Effector CD4-positive, alpha-beta T cell (primary cell): Measurements from ENCODE around the gene SERAC1.

Experiments
- DNase-seq: peaks from one replicate; pipeline ENCODE4 v3.0.0-alpha.2; 2020

The SERAC1 gene

DNA sequence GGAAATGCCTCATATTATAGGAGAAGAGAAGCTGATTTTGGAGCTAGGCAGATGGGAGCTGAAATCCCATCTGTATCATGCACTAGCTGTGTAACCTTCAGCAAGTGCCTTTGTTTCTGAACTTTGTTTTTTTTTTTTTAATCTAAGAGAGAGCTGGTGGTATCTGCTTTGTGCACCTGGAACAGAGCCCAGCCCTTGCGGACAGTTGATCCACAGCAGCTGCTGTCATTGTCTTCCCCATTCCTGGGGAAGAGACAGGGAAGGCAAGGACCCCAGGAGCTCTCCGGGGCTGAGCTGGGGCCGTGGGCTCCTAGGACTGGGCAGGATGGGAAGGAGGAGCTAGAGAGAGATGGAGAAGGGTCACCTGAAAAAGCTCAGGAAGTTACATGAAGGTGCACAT is 94.3 kb downstream of the SERAC1 start:
- DNase-seq: no peak

DNA sequence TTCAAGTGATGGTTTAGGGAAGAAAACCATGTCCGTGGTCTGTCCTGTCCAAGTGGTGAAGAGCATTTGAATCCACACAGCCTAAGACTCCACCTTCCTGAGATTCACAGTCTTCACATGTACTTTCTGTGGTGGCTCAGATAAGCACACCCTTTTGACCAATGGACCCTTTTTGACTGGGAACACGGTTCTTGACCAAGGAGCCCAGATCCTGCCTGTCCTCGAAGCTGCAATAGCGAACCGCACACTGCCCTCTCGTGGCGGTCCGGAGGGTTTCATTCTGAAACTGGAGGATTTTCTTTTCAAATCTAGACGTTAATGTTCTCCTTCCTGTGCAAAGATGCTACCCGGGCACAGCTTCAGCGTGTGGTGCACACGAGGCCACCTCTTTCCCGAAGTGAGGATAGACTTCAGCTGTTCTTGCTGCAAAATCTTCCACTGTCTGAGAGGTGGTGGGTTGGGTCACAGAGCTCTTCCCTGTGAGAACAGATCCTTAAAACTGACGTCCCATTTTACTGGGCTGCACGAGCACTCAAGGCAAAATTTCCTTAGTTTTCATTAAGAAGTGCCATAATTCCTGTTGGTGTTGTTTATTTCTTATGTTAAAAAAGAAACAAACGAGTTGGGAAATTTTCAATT is 95.9 kb downstream of the SERAC1 start:
- DNase-seq: peak; percentile 40

DNA sequence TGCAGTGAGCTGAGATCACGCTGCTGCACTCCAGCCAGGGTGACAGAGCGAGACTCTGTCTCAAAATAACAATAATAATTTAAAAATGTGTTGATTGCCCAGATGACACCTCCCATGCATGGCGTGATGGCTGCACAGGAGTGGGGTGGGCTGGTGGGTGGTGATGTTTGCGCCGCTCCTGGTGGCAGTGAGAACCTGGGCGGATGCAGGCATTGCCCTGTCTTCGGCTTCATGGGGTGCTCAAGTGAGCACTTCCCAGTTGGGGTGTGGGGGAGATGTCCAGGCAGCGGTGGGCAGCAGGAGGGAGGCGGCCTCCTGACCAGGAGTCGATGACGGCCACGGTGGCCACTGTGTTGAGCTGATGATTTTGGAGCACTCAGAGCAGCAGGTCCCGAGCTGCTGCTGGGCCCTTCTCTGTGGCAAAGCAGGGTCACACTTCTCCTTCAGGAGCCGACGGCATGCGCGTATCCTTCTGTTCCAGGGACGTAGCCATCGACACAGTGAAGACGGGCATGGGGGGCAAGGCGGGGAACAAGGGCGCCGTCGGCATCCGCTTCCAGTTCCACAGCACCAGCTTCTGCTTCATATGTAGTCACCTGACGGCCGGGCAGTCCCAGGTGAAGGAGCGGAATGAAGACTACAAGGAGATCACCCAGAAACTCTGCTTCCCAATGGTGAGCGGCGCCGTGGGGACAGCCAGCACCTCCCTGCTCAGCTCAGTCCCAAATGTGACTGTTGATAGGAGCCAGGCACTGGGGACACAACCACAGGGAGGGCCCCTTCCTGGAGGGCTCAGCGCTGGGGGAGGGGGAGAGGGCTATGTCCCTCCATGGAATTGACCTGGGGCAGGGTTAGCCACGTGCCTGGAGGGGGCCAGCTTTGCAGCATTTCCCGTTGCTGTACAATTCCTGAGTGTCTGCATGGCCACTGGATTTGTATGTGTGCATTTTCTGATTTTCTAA is 96.7 kb downstream of the SERAC1 start:
- no peak for DNase-seq

DNA sequence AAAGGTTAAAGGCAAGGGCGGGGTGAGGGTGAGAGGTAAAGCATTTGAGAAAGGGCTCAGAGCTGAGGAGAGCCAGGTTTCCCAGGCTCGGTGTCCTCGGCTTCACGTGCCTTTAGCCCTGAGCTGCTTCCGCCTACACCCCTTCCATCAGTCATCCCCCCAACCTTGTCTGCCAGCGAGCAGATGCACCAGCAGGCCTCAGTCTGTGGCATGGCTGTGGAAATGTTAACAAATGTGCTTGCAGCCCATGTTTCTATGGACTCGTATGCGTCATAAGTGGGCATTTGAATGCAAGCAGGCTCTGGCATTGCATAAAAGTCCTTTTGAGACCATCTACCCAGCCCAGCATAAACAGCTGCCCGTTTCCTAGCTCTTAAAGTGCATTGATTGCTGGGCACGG is 97.5 kb downstream of the SERAC1 start:
- DNase-seq: no peak

DNA sequence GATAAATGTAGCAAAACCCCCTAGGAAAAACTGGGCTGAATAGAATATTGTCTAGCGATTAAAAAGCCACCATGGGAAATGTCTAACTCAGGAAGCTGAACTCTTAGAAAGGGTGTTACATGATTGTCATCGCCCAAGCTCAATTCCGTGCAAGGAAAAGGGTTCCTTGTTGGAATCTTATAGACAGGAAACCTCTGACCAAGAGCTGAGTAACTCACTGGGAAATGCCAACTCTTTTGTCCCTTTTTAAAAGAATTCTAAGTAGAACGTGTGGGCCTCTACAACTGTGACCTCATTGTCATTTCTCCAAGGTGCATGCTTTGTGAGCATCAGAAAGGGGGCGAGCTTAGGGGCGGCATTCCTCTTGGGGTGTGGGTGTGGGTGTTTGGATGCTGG is 98.3 kb downstream of the SERAC1 start:
- no peak for DNase-seq

DNA sequence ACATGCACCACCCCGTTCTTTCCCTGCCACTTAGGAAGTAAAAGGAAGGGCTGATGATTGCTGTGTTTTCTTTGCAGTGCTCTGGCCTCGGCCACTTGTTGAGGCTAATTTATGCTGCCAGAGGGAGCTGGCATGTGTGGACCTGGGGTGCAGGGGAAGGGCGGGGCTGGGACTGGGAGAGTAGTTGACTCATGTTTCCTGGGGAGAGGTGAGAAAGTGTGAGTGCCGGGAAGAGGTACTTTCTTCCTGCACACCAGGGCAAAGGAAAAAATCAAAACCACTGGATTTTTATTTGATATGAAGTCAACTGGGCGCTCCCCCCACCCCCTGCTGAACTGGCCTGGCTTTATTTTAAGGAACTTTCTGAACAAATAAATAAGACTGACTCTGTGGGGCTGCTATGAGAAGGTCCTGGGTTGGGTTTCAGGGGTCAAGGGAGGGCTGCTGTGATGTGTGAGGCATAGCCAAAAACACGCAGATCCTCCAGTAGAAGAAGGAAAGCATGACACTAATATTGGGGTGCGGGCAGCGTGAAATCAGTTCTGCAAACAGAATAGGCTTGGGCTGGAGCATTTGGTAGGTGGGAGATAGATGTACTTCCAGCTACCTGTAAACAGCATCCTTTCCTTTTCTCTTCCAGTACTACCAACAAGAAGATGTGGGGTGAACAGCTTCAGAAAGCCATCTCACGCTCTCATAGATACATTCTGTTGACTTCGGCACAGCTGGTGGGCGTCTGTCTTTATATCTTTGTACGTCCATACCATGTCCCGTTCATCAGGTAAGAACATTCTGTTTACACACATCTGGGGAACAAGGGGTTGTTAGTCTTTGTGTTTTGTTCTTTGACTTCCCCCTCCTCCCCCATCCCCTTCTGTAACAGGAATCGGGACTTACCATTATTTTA is 98.9 kb downstream of the SERAC1 start:
- DNase-seq: no peak

DNA sequence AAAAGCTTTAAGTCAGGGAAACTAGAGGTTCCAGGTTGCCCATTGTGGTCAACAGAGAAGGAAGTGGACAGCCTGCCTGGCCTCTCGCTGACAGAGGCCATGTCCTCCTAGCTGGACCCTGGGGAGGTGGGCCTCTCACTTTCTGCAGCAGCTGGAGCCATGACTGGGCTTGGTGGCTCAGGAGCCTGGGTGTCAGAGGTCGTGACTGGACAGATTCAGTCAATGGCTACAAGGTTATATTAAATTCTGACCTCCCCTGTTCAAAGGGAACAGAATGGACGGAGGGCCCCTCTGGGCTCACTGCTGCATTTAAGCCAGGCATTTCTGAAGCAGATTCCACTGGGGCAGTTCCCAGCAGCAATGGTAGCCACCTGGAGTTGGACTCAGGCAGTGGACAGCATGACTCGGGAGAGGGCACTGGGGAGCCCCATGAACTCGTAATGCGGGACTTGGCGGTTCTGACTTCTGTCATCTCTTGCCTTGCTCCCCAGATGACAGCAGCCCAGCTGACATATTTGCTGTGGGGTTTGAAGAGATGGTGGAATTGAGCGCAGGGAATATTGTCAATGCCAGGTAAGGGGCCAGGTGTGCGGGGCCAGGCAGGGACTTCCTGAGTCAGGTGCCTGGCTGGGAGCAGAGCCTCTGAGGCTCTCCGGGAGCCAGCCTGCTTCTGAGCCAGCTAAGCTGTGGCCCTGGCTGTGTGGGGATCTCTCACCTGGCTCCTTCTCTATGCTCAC is 99.7 kb downstream of the SERAC1 start:
- DNase-seq: no peak

DNA sequence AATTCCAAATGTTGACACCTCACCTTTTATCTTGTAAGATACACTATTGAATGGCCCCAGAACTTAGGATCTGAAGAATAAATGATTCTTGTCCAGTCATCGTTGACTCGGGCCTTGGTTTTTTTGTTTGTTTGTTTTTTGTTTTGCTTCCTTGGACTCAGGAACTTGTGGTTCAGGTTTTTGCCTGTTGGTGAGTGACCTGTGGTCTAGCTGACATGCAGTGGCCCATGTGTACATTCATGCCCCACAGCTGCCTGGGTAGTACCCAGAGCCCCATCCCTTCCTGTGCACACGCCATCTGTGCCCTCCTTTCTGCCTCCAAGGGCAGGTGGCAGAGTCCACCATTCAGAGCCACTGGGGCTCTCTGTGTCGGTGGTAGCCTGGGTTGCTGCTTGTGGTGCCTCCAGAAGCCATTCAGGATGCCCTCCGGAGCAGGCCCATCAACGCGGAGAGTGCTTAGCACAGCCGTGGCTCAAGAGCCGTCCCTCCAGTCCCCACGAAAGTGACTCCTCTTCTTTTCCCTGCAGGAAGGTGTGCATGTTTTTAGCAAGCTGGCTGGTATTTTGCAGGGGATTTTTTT is 100.5 kb downstream of the SERAC1 start:
- no peak for DNase-seq

DNA sequence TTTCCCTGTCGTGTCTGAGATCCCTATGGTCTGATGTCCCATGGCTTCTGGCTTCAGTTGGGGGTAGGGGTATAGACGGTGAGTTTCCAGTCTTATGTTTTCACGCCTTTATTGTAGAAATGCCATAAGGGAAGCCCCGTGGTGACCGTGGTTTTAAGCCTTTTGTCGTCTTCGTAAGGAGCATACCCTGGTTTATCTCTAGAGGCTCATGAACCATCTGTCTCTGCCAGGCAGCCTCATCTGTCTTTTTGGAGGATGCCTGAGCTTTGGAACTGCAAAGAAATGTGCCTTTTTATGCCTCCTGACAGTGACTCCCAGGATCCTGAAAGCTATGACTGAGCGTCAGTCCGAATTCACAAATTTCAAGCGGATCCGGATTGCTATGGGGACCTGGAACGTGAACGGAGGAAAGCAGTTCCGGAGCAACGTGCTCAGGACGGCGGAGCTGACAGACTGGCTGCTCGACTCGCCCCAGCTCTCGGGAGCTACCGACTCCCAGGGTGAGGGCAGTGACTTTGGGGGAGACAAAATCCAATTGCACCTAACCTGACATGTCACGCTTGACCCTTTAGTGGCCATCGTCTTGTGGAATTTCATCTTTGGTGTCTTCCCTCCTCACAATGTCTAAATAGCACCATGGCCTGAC is 101.8 kb downstream of the SERAC1 start:
- DNase-seq: no peak

DNA sequence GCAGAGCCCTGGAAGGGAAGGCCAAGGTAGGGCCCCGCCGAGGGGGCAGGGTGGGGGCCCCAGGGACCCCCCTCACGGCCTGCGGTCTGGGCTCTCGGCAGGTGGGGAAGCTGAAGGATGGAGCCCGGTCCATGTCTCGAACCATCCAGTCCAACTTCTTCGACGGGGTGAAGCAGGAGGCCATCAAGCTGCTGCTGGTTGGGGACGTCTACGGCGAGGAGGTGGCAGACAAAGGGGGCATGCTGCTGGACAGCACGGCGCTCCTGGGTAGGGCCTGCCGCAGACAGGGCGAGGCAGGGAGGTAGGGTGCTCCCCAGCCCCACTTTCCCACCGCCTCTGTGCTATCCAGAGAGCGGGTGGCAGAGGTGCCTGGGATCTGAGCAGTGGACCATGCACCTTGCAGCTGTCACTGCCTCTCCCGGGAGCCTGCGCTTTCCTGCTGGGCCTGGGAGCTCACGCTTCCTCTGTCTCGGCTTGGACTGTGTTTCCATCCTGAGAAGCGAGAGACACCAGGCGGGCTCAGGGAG is 103.3 kb downstream of the SERAC1 start:
- no peak for DNase-seq

DNA sequence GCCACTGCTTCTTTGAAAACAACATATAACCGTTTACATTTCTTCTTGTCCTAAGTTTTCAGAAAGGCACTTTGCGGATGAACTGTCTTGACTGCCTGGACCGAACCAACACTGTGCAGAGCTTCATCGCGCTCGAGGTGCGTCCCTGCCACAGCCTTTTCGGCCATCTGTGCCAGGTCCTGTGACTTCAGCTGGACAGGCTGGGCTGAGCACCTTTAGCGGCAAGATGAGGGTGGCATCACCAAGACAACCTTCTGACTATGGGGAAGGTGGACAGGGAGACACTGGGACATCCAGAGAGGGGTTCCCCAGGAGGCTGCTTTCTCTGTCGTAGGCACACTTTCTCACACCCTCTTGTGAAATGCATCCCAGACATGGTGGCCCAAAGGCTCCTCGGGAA is 104.3 kb downstream of the SERAC1 start:
- DNase-seq: no peak

DNA sequence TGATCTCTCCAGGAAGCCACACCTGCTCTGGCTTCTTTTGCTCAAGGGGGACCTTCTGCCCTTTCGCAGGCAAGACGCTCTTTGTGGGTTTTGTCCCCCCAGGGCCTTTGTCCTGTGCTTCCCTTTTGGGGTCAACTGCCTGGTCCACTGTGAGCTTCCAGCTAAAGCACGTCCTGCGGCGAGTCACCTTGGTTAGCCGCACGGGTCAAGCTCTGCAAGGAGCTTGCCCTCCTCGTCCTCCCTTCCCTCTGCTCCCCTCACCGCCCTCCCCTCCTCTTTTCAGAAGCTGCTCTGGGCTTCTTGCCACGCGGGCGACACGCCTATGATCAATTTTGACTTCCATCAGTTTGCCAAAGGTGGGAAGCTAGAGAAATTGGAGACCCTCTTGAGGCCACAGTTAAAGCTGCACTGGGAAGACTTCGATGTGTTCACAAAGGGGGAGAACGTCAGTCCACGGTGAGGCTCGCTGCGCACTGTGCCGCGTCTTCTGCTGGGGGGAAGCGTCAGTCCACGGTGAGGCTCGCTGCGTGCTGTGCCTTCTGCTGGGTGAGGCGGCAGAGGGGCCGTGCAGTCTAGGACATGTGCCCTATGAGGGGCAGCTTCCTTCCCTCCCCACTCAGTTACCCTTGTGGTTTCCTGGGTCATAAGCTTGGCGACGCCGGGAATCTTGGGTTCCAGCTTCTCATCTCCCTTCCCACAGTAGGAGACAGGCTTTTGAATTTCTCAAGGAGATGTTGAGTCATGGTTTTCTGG is 106.2 kb downstream of the SERAC1 start:
- no peak for DNase-seq

DNA sequence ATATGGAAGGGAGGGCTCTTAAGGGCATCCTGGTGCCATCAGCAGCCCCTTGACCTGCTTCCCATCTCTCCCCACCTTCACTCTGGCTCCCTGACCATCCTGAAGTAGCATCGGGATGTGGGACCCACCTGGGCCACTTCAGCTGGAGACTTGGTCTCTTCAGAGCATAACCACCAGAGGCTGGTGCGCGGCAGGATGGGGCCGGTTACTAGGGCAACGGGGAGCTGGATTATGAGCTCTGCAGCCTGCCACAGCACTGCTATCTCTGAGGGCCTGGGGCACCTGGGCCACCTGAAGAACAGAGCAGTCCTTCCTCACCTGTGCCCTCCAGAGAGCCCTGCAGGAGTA is 106.7 kb downstream of the SERAC1 start:
- no peak for DNase-seq

DNA sequence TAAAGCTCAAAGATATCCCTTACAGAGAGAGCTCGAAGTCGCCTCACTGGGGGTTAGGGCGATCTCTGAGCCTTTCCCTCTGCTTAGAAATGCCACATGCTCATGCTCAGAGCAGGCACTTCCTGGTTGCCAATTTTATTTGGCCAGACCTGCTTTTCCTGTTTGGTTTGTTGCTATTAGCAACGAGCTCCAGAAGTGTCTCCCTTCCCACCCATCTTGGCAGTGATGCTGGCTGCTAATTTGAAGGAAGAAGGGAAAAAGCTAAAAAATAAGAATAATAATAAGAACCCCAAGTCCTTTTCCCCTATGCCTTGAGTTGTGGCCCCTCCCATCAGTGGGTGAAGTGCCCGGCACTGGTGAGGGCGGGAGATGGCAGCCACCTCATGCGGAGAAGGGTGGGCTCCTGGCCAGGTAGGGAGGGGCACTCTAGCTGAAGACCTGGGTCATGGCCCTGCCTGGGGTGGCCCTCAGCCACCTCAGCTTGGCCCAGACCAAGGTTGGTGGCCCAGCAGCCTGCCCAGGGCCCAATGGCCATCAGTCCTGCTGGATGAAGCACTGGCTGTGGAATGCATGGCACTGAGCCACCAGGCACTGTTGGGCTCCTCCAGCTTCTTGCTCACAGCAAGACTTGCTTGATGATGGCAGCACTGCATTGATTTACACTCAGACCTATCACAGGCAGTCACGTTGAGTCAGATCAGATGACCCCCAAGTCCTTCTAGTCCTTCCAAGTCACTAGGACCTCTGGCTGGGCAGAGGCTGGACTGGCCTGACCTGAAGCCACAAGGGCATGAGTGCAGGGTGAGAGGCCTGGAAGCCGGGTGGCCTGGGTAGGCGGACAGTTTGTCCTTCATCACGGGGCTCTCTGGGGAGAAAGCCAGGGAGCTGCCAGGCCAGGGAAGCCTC is 107.4 kb downstream of the SERAC1 start:
- no peak for DNase-seq
